Brain pericyte (primary cell): Measurements from ENCODE around the gene TBP.

Experiments
- DNase-seq: peaks from one replicate; pipeline ENCODE4 v3.0.0-alpha.2; 2012; ENCODE audit warnings: low read depth, low spot score

Gene TBP

GRCh38 chr6:170535004-170535403, 19.2 kb upstream of the TBP start:
- no peak for DNase-seq

GRCh38 chr6:170536671-170537070, 17.5 kb upstream of the TBP start:
- DNase-seq = no peak

GRCh38 chr6:170537329-170537728, 16.8 kb upstream of the TBP start:
- DNase-seq = no peak

- DNase-seq = no peak
Observed at GRCh38 chr6:170542031-170542719, 12.0 kb upstream of the TBP start.

GRCh38 chr6:170545405-170545804, 8.8 kb upstream of the TBP start:
- no peak for DNase-seq

GRCh38 chr6:170552765-170553533, 1.2 kb upstream of the TBP start, which contains the start of gene PSMB1:
TSS of gene PSMB1 (minus strand) at chr6:170553307. CDS start at chr6:170553242, 65 bp downstream.
- peak; percentile 75 for DNase-seq

GRCh38 chr6:170553534-170554012, 596 bp upstream of the TBP start:
- no peak for DNase-seq

GRCh38 chr6:170554796-170555137, 598 bp downstream of the TBP start:
- DNase-seq = no peak

- DNase-seq = no peak
Observed at GRCh38 chr6:170555305-170555704, 1.1 kb downstream of the TBP start.

GRCh38 chr6:170561555-170561954, 7.4 kb downstream of the TBP start:
- DNase-seq = no peak

- no peak for DNase-seq
Observed at GRCh38 chr6:170564936-170565530, 10.9 kb downstream of the TBP start.

- DNase-seq = no peak
Observed at GRCh38 chr6:170572704-170573466, 18.7 kb downstream of the TBP start.

- no peak for DNase-seq
Observed at GRCh38 chr6:170575250-170575649, 21.1 kb downstream of the TBP start.

GRCh38 chr6:170578909-170579308, 24.7 kb downstream of the TBP start:
- no peak for DNase-seq

- no peak for DNase-seq
Observed at GRCh38 chr6:170583756-170584180, 29.6 kb downstream of the TBP start.

GRCh38 chr6:170584181-170584953, 30.2 kb downstream of the TBP start, which contains the start of gene PDCD2:
TSS of gene PDCD2 (minus strand) at chr6:170584637. CDS start at chr6:170584581, 56 bp downstream.
- DNase-seq = peak; percentile 53

GRCh38 chr6:170584954-170585498, 30.9 kb downstream of the TBP start:
- DNase-seq = no peak

- no peak for DNase-seq
Observed at GRCh38 chr6:170590725-170591124, 36.6 kb downstream of the TBP start.

- no peak for DNase-seq
Observed at GRCh38 chr6:170596426-170596825, 42.3 kb downstream of the TBP start.

GRCh38 chr6:170597278-170597677, 43.1 kb downstream of the TBP start:
- no peak for DNase-seq
